Measurements from ENCODE around the gene AEBP2.

The AEBP2 gene

GRCh38 chr12:19447386-19447785 lies 8.1 kb downstream of the AEBP2 start:
- no peak overlapping the region for H3K4me3 ChIP-seq (ENCODE audit: severe bottlenecking)
- DNase-seq (ENCODE audit: low spot score): no peak
- no peak for ATAC-seq (ENCODE audit: low read depth)
- peaks cover under 1% of the 10 kb centered on the region for H3K4me1 ChIP-seq (ENCODE audit: insufficient read depth, poor library complexity, severe bottlenecking)
- no peaks in the 10 kb centered on the region for H3K9me3 ChIP-seq (ENCODE audit: severe bottlenecking)
- H3K27ac ChIP-seq (ENCODE audit: poor library complexity, severe bottlenecking): no peak overlapping the region
- no peaks in the 10 kb centered on the region; the same call in 1 of the 2 replicates for H3K36me3 ChIP-seq (ENCODE audit: low read depth)
- no peak for TF ChIP-seq CTCF (IDR thresholded peaks at IDR 0.05; ENCODE audit: poor library complexity, severe bottlenecking)
- no peaks in the 10 kb centered on the region for H3K27me3 ChIP-seq (ENCODE audit: insufficient read depth, poor library complexity, severe bottlenecking)

GRCh38 chr12:19449814-19450213 lies 10.5 kb downstream of the AEBP2 start:
- ATAC-seq (ENCODE audit: low read depth) (no peak), DNase-seq (ENCODE audit: low spot score) (no peak)
- no peaks in the 10 kb centered on the region for H3K9me3 ChIP-seq (ENCODE audit: severe bottlenecking)
- H3K27me3 ChIP-seq (ENCODE audit: insufficient read depth, poor library complexity, severe bottlenecking): no peaks in the 10 kb centered on the region
- H3K4me1 ChIP-seq (ENCODE audit: insufficient read depth, poor library complexity, severe bottlenecking): no peaks in the 10 kb centered on the region
- no peaks in the 10 kb centered on the region for H3K36me3 ChIP-seq (ENCODE audit: low read depth)
- H3K27ac ChIP-seq (ENCODE audit: poor library complexity, severe bottlenecking): no peak overlapping the region
- TF ChIP-seq CTCF (IDR thresholded peaks at IDR 0.05; ENCODE audit: poor library complexity, severe bottlenecking): no peak
- H3K4me3 ChIP-seq (ENCODE audit: severe bottlenecking): no peak overlapping the region

- Histone ChIP-seq H3K4me1 (ENCODE audit: insufficient read depth, poor library complexity, severe bottlenecking) (no peaks in the 10 kb centered on the region), H3K27ac (ENCODE audit: poor library complexity, severe bottlenecking) (no peak overlapping the region), H3K9me3 (ENCODE audit: severe bottlenecking) (no peaks in the 10 kb centered on the region), H3K4me3 (ENCODE audit: severe bottlenecking) (no peak overlapping the region), H3K27me3 (ENCODE audit: insufficient read depth, poor library complexity, severe bottlenecking) (no peaks in the 10 kb centered on the region), H3K36me3 (ENCODE audit: low read depth) (no peaks in the 10 kb centered on the region)
- no peak for TF ChIP-seq CTCF (IDR thresholded peaks at IDR 0.05; ENCODE audit: poor library complexity, severe bottlenecking)
- no peak for ATAC-seq (ENCODE audit: low read depth)
- DNase-seq (ENCODE audit: low spot score): no peak
Observed at GRCh38 chr12:19450362-19450761, 11.1 kb downstream of the AEBP2 start.

GRCh38 chr12:19451196-19451595 lies 11.9 kb downstream of the AEBP2 start:
- no peaks in the 10 kb centered on the region for H3K4me1 ChIP-seq (ENCODE audit: insufficient read depth, poor library complexity, severe bottlenecking)
- no peak overlapping the region for H3K4me3 ChIP-seq (ENCODE audit: severe bottlenecking)
- H3K27me3 ChIP-seq (ENCODE audit: insufficient read depth, poor library complexity, severe bottlenecking): no peaks in the 10 kb centered on the region
- TF ChIP-seq CTCF (IDR thresholded peaks at IDR 0.05; ENCODE audit: poor library complexity, severe bottlenecking): no peak
- H3K36me3 ChIP-seq (ENCODE audit: low read depth): no peaks in the 10 kb centered on the region
- no peaks in the 10 kb centered on the region for H3K9me3 ChIP-seq (ENCODE audit: severe bottlenecking)
- H3K27ac ChIP-seq (ENCODE audit: poor library complexity, severe bottlenecking): no peak overlapping the region
- DNase-seq (ENCODE audit: low spot score) (no peak), ATAC-seq (ENCODE audit: low read depth) (no peak)

GRCh38 chr12:19453961-19454360 lies 14.7 kb downstream of the AEBP2 start:
- H3K36me3 ChIP-seq (ENCODE audit: low read depth): no peaks in the 10 kb centered on the region
- H3K9me3 ChIP-seq (ENCODE audit: severe bottlenecking): no peaks in the 10 kb centered on the region
- no peak overlapping the region for H3K4me3 ChIP-seq (ENCODE audit: severe bottlenecking)
- DNase-seq (ENCODE audit: low spot score): no peak
- no peaks in the 10 kb centered on the region for H3K4me1 ChIP-seq (ENCODE audit: insufficient read depth, poor library complexity, severe bottlenecking)
- H3K27me3 ChIP-seq (ENCODE audit: insufficient read depth, poor library complexity, severe bottlenecking): no peaks in the 10 kb centered on the region
- no peak for ATAC-seq (ENCODE audit: low read depth)
- H3K27ac ChIP-seq (ENCODE audit: poor library complexity, severe bottlenecking): no peak overlapping the region
- no peak for TF ChIP-seq CTCF (IDR thresholded peaks at IDR 0.05; ENCODE audit: poor library complexity, severe bottlenecking)

Measured in RWPE2 (cell line).